SK-N-SH (cell line): Measurements from ENCODE around the gene IGF2BP2. TPM values are rescaled to one million over a fixed set of nuclear protein-coding genes. Genes with fewer than 3 reads are reported as not detected.

Source experiments
- CTCF ChIA-PET: fragments of 300-600, 350-600 bp; formaldehyde crosslinking; extraction: SDS; loops from one replicate; lab custom pipeline; 2021; lab: Yijun Ruan, JAX
- POLR2A ChIA-PET: fragments of 350-600 bp; sonication (Branson Sonifier 250); formaldehyde crosslinking; extraction: SDS; loops from one replicate; lab custom pipeline; 2020; ENCODE audit warnings: antibody characterized with exemption, inconsistent platforms; lab: Yijun Ruan, JAX
- DNase-seq: peaks from one replicate; pipeline ENCODE4 v3.0.0; 2012
- H2AFZ ChIP-seq: fragments of 200-600 bp; sonication (generic); 2 replicates; pipeline ENCODE4 v1.8.1; 2016; ENCODE audit warnings: antibody characterized with exemption, mild to moderate bottlenecking, low read depth
- H3F3A ChIP-seq: fragments of 200-600 bp; sonication (generic); replicated peaks from 2 replicates; pipeline ENCODE3; 2016; ENCODE audit warnings: antibody characterized with exemption, mild to moderate bottlenecking; ENCODE audit not compliant: insufficient read depth
- H3K27ac ChIP-seq, 2 experiments: fragments of 200-500 bp in 1 of 2; fragments of 200-600 bp in 1 of 2; sonication (Bioruptor generic) in 1 of 2; sonication (generic), shearing (Covaris generic) in 1 of 2; 2 replicates each; pipeline versions ENCODE4 v1.5.1 to v1.6.1; 2014 to 2016; ENCODE audit warnings: low read depth in 2 of 2, inconsistent platforms in 1 of 2, low read length in 1 of 2, mild to moderate bottlenecking in 1 of 2, mixed read lengths in 1 of 2
- H3K27me3 ChIP-seq: fragments of 200-600 bp; sonication (generic), shearing (Covaris generic); 2 replicates; pipeline ENCODE4 v1.6.1; 2016; ENCODE audit warnings: mixed run types; ENCODE audit not compliant: insufficient read depth
- H3K36me3 ChIP-seq, 2 experiments: fragments of 200-500 bp in 1 of 2; fragments of 200-600 bp in 1 of 2; sonication (Bioruptor generic) in 1 of 2; sonication (generic) in 1 of 2; replicated peaks in 1 of 2; 2 replicates each; pipeline versions ENCODE3 to v1.5.1; 2014 to 2016; ENCODE audit warnings: low read length in 1 of 2, mild to moderate bottlenecking in 1 of 2; ENCODE audit not compliant: insufficient read depth in 2 of 2, control insufficient read depth in 1 of 2
- H3K4me1 ChIP-seq, 2 experiments: fragments of 200-500 bp in 1 of 2; fragments of 200-600 bp in 1 of 2; sonication (Bioruptor generic) in 1 of 2; sonication (generic), shearing (Covaris generic) in 1 of 2; 2 replicates each; pipeline versions ENCODE4 v1.5.1 to v1.6.1; 2014 to 2016; ENCODE audit warnings: low read depth in 1 of 2, low read length in 1 of 2, mixed run types in 1 of 2; ENCODE audit not compliant: insufficient read depth in 2 of 2, control insufficient read depth in 1 of 2
- H3K4me2 ChIP-seq: fragments of 200-600 bp; sonication (generic), shearing (Covaris generic); 2 replicates; pipeline ENCODE4 v1.6.1; 2017; ENCODE audit warnings: mixed run types
- H3K4me3 ChIP-seq, 2 experiments: fragments of 200-500 bp in 1 of 2; fragments of 200-600 bp in 1 of 2; sonication (Bioruptor generic) in 1 of 2; sonication (generic), shearing (Covaris generic) in 1 of 2; 2 replicates each; pipeline versions ENCODE4 v1.5.1 to v1.8.1; 2014 to 2016; ENCODE audit warnings: low read depth in 2 of 2, inconsistent platforms in 1 of 2, low read length in 1 of 2, mild to moderate bottlenecking in 1 of 2, mixed read lengths in 1 of 2, moderate library complexity in 1 of 2
- H3K79me2 ChIP-seq: fragments of 200-600 bp; sonication (generic); 2 replicates; pipeline ENCODE4 v1.8.1; 2017; ENCODE audit warnings: mild to moderate bottlenecking; ENCODE audit not compliant: insufficient read depth
- H3K9ac ChIP-seq: fragments of 200-600 bp; sonication (generic); 2 replicates; pipeline ENCODE4 v1.6.1; 2017; ENCODE audit warnings: mixed run types
- H3K9me2 ChIP-seq: fragments of 200-600 bp; sonication (generic); 2 replicates; pipeline ENCODE4 v1.6.1; 2017; ENCODE audit warnings: mixed run types
- H3K9me3 ChIP-seq: fragments of 200-600 bp; sonication (generic); 2 replicates; pipeline ENCODE4 v1.6.1; 2017; ENCODE audit warnings: mixed run types, mild to moderate bottlenecking, moderate library complexity
- H4K20me1 ChIP-seq: fragments of 200-600 bp; sonication (generic); 2 replicates; pipeline ENCODE4 v1.6.1; 2017; ENCODE audit warnings: mild to moderate bottlenecking, mixed run types; ENCODE audit not compliant: insufficient read depth
- CHD2 ChIP-seq: fragments of 150-350 bp; IDR thresholded peaks from 2 replicates; pipeline ENCODE4 v1.6.1; 2018; ENCODE audit warnings: low read length; ENCODE audit not compliant: partially characterized antibody
- ELF1 ChIP-seq: IDR thresholded peaks from 2 replicates; pipeline ENCODE4 v1.4.0; 2012
- EP300 ChIP-seq, 2 experiments: IDR thresholded peaks; 2 replicates each; pipeline versions ENCODE4 v1.4.0 to v1.6.1; 2012; ENCODE audit warnings: borderline replicate concordance in 1 of 2, low read depth in 1 of 2, low read length in 1 of 2
- EZH2phosphoT487 ChIP-seq: fragments of 200-600 bp; sonication (generic); IDR thresholded peaks from 2 replicates; pipeline ENCODE4 v1.6.1; 2017; ENCODE audit warnings: low read depth, mixed run types, mild to moderate bottlenecking, antibody characterized with exemption, moderate library complexity, borderline replicate concordance
- FOSL2 ChIP-seq: IDR thresholded peaks from 2 replicates; pipeline ENCODE4 v1.4.0; 2012; ENCODE audit warnings: low read depth, mild to moderate bottlenecking, moderate library complexity, borderline replicate concordance
- FOXJ3 ChIP-seq: sonication (generic); formaldehyde crosslinking; IDR thresholded peaks from 2 replicates; pipeline ENCODE4 v1.5.1; 2020; ENCODE audit warnings: mild to moderate bottlenecking, missing genetic modification reagents
- GABPA ChIP-seq: IDR thresholded peaks from 2 replicates; pipeline ENCODE4 v1.4.0; 2012; ENCODE audit warnings: low read depth, mild to moderate bottlenecking
- GATA2 ChIP-seq: sonication (generic); formaldehyde crosslinking; IDR thresholded peaks from 2 replicates; pipeline ENCODE4 v1.5.0; 2020; ENCODE audit warnings: mild to moderate bottlenecking, missing genetic modification reagents
- MEF2A ChIP-seq: IDR thresholded peaks from 2 replicates; pipeline ENCODE4 v1.4.0; 2012; ENCODE audit warnings: low read depth, borderline replicate concordance
- NFIC ChIP-seq: IDR thresholded peaks from 2 replicates; pipeline ENCODE4 v1.4.0; 2012; ENCODE audit warnings: borderline replicate concordance
- RAD21 ChIP-seq: IDR thresholded peaks from 2 replicates; pipeline ENCODE4 v1.6.1; 2012; ENCODE audit warnings: mild to moderate bottlenecking, low read length
- RCOR1 ChIP-seq: fragments of 150-350 bp; IDR thresholded peaks from 2 replicates; pipeline ENCODE4 v1.6.1; 2017; ENCODE audit warnings: antibody characterized with exemption, low read length
- RFX5 ChIP-seq: IDR thresholded peaks from 2 replicates; pipeline ENCODE4 v1.6.1; 2012; ENCODE audit warnings: mild to moderate bottlenecking, improper control_type of control experiment, low read length
- RXRA ChIP-seq: IDR thresholded peaks from 2 replicates; pipeline ENCODE4 v1.4.0; 2012; ENCODE audit warnings: low read depth, mild to moderate bottlenecking, borderline replicate concordance
- SMC3 ChIP-seq: IDR thresholded peaks from 2 replicates; pipeline ENCODE4 v1.6.1; 2012; ENCODE audit warnings: low read depth, low read length, improper control_type of control experiment
- TCF12 ChIP-seq: IDR thresholded peaks from 2 replicates; pipeline ENCODE4 v1.4.0; 2012
- WGBS: methylation state at CpG from one replicate; pipeline ENCODE4 v1.1.6; 2017; ENCODE audit warnings: low lambda C conversion rate; 5-methylcytosine and 5-hydroxymethylcytosine counted together
- polyA plus RNA-seq, 3 experiments: library from polyadenylated mRNA; depleted of rRNA; stranded (reverse); fragments of >200 nt; gene quantifications; 2 replicates each; pipeline ENCODE4 v1.2.3, GENCODE V29; 2012
- TF ChIP-seq, protein P1 (sequence below): fragments of 150-350 bp; IDR thresholded peaks from 2 replicates; pipeline ENCODE4 v1.6.1; 2016; ENCODE audit warnings: mild to moderate bottlenecking, low read depth, low read length
- TF ChIP-seq, protein P2 (sequence below): IDR thresholded peaks from 2 replicates; pipeline ENCODE4 v1.4.0; 2012; ENCODE audit warnings: low read depth, borderline replicate concordance
- TF ChIP-seq, protein P3 (sequence below): IDR thresholded peaks from 2 replicates; pipeline ENCODE4 v1.6.1; 2012; ENCODE audit warnings: mild to moderate bottlenecking, low read depth, low read length, moderate library complexity
- TF ChIP-seq, protein P4 (sequence below): IDR thresholded peaks from 2 replicates; pipeline ENCODE4 v1.4.0; 2012; ENCODE audit warnings: low read depth

The IGF2BP2 gene
- polyA plus RNA-seq, 1 of the 3 experiments (the other 2 are of a cell fraction): 5.4 TPM

DNA sequence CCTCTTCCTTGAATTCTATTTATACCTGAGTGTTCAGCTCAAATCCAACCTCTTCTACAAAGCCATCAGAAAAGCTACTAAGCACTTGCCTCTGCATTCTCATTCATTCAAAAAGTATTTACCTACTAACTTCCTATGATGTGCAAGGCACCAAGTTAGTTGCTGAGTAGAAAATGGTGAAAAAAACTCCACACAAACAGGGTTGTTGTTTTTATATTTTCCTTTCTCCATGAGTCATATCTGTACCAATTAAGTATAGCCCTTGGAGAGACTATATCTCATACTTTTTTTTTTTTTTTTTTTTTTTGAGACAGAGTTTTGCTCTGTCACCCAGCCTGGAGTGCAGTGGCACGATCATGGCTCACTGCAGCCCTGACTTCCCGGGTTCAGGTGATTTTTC, 67.7 kb downstream of the IGF2BP2 start:
- H3K9ac ChIP-seq: no peak overlapping the region
- no peaks in the 10 kb centered on the region for H3K9me2 ChIP-seq
- WGBS: 36% methylated on average over 2 of the region's 2 CpGs
- TF ChIP-seq RCOR1 (no peak), RFX5 (no peak), FOSL2 (no peak), ELF1 (no peak), NFIC (no peak), GABPA (no peak), FOXJ3 (no peak), TCF12 (no peak), RXRA (no peak), RAD21 (no peak), EZH2phosphoT487 (no peak), MEF2A (no peak)
- TF ChIP-seq, protein P1, sequence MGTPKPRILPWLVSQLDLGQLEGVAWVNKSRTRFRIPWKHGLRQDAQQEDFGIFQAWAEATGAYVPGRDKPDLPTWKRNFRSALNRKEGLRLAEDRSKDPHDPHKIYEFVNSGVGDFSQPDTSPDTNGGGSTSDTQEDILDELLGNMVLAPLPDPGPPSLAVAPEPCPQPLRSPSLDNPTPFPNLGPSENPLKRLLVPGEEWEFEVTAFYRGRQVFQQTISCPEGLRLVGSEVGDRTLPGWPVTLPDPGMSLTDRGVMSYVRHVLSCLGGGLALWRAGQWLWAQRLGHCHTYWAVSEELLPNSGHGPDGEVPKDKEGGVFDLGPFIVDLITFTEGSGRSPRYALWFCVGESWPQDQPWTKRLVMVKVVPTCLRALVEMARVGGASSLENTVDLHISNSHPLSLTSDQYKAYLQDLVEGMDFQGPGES: no peak
- TF ChIP-seq, protein P2, sequence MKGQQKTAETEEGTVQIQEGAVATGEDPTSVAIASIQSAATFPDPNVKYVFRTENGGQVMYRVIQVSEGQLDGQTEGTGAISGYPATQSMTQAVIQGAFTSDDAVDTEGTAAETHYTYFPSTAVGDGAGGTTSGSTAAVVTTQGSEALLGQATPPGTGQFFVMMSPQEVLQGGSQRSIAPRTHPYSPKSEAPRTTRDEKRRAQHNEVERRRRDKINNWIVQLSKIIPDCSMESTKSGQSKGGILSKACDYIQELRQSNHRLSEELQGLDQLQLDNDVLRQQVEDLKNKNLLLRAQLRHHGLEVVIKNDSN: no peak
- peaks cover 0 to 7% of the 10 kb centered on the region in 2 experiments for H3K36me3 ChIP-seq
- peaks cover 100% of the 10 kb centered on the region for H3K79me2 ChIP-seq
- H3K4me2 ChIP-seq: no peak overlapping the region
- H3K9me3 ChIP-seq: no peaks in the 10 kb centered on the region
- H2AFZ ChIP-seq: no peak overlapping the region
- CTCF ChIA-PET: interaction anchor here (0.7 to 13.1 kb wide), 3 partner anchors 11 to 96 kb away, joined by 3 to 194 read pairs (median 26); no protein-coding TSS in a partner anchor
- peaks cover 0 to 26% of the 10 kb centered on the region in 2 experiments; a peak in 3 of 4 replicates for H3K4me1 ChIP-seq
- peaks cover 6% of the 10 kb centered on the region for H3F3A ChIP-seq
- H3K4me3 ChIP-seq: no peak overlapping the region
- DNase-seq: no peak
- H3K27me3 ChIP-seq: no peaks in the 10 kb centered on the region
- POLR2A ChIA-PET: no interaction called here
- H4K20me1 ChIP-seq: peaks cover 63% of the 10 kb centered on the region
- no peak overlapping the region for H3K27ac ChIP-seq

DNA sequence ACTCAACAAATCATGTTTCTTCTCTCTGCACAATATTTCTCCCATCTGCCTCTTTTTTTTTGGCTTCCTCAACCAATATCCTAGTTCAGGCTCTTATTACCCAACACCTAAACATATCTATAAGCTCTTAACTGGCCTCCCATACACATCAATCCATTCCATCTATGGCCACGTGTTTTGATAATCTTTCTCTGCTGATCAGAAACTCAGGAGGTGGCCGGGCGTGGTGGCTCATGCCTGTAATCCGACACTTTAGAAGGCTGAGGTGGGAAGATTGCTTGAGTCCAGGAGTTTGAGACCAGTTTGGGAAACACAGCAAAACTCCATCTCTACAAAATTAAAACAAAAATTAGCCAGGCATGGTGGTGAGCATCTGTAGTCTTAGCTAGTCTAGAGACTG, 68.4 kb downstream of the IGF2BP2 start:
- H2AFZ ChIP-seq: no peak overlapping the region
- no peak overlapping the region for H3K27ac ChIP-seq
- no peak overlapping the region for H3K9ac ChIP-seq
- ChIA-PET POLR2A (no interaction called here), CTCF (interaction anchor here (4.8 kb wide), 1 partner anchor 12 kb away, joined by 26 read pairs; no protein-coding TSS in a partner anchor)
- peaks cover 0 to 24% of the 10 kb centered on the region in 2 experiments; a peak in 3 of 4 replicates for H3K4me1 ChIP-seq
- 84% methylated on average over 4 of the region's 4 CpGs for WGBS
- H3K36me3 ChIP-seq: peaks cover 0 to 7% of the 10 kb centered on the region in 2 experiments
- H4K20me1 ChIP-seq: peaks cover 58% of the 10 kb centered on the region
- no peak for DNase-seq
- no peak overlapping the region for H3K4me3 ChIP-seq
- no peaks in the 10 kb centered on the region for H3K9me2 ChIP-seq
- peaks cover 6% of the 10 kb centered on the region for H3F3A ChIP-seq
- H3K4me2 ChIP-seq: no peak overlapping the region
- peaks cover 100% of the 10 kb centered on the region for H3K79me2 ChIP-seq
- no peaks in the 10 kb centered on the region for H3K27me3 ChIP-seq
- H3K9me3 ChIP-seq: no peaks in the 10 kb centered on the region
- TF ChIP-seq, protein P3, sequence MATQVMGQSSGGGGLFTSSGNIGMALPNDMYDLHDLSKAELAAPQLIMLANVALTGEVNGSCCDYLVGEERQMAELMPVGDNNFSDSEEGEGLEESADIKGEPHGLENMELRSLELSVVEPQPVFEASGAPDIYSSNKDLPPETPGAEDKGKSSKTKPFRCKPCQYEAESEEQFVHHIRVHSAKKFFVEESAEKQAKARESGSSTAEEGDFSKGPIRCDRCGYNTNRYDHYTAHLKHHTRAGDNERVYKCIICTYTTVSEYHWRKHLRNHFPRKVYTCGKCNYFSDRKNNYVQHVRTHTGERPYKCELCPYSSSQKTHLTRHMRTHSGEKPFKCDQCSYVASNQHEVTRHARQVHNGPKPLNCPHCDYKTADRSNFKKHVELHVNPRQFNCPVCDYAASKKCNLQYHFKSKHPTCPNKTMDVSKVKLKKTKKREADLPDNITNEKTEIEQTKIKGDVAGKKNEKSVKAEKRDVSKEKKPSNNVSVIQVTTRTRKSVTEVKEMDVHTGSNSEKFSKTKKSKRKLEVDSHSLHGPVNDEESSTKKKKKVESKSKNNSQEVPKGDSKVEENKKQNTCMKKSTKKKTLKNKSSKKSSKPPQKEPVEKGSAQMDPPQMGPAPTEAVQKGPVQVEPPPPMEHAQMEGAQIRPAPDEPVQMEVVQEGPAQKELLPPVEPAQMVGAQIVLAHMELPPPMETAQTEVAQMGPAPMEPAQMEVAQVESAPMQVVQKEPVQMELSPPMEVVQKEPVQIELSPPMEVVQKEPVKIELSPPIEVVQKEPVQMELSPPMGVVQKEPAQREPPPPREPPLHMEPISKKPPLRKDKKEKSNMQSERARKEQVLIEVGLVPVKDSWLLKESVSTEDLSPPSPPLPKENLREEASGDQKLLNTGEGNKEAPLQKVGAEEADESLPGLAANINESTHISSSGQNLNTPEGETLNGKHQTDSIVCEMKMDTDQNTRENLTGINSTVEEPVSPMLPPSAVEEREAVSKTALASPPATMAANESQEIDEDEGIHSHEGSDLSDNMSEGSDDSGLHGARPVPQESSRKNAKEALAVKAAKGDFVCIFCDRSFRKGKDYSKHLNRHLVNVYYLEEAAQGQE: no peak
- TF ChIP-seq CHD2 (no peak), RCOR1 (no peak), SMC3 (no peak), MEF2A (no peak), RXRA (no peak), GATA2 (CRISPR knock-in tag) (no peak), ELF1 (no peak), EZH2phosphoT487 (no peak), EP300 (IDR thresholded peaks at IDR 0.05; ENCODE audit: borderline replicate concordance in 1 of 2, low read depth in 1 of 2, low read length in 1 of 2) (no peak), FOXJ3 (no peak)
- TF ChIP-seq, protein P2: no peak
- TF ChIP-seq, protein P1: no peak
- TF ChIP-seq, protein P4, sequence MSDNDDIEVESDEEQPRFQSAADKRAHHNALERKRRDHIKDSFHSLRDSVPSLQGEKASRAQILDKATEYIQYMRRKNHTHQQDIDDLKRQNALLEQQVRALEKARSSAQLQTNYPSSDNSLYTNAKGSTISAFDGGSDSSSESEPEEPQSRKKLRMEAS: no peak
